Lung (tissue), 12 donors: ENCODE data around the gene CPT2. TPM values are rescaled to one million over a fixed set of nuclear protein-coding genes. Genes with fewer than 3 reads are reported as not detected.

Source experiments
- ATAC-seq: fragments of 200-7000 bp; cut with Tn5 transposase; one replicate; pipeline ENCODE4 v1.9.1; 2020; ENCODE audit warnings: moderate number of reproducible peaks; ENCODE audit not compliant: insufficient read depth, low FRiP score
- DNase-seq, 3 donors: peaks; one replicate each; pipeline ENCODE4 v3.0.0-alpha.2; 2013 to 2017
- H3K27ac ChIP-seq, 2 donors: one replicate each; pipeline ENCODE4 v1.5.1; 2013; ENCODE audit warnings: mild to moderate bottlenecking in 2 of 2, moderate library complexity in 2 of 2, control low read depth in 1 of 2, inconsistent platforms in 1 of 2, low read depth in 1 of 2, low read length in 1 of 2
- H3K27me3 ChIP-seq, 3 donors: one replicate each; pipeline ENCODE4 v1.5.1; 2013; ENCODE audit warnings: low read length in 2 of 3; ENCODE audit not compliant: control insufficient read depth in 3 of 3, insufficient read depth in 3 of 3
- H3K36me3 ChIP-seq, 4 donors: one replicate each; pipeline ENCODE4 v1.5.1; 2013; ENCODE audit warnings: low read length in 4 of 4, mild to moderate bottlenecking in 1 of 4, moderate library complexity in 1 of 4; ENCODE audit not compliant: control insufficient read depth in 4 of 4, insufficient read depth in 4 of 4
- H3K4me1 ChIP-seq, 5 donors: one replicate each; pipeline ENCODE4 v1.5.1; 2013; ENCODE audit warnings: low read length in 5 of 5, mild to moderate bottlenecking in 2 of 5, moderate library complexity in 1 of 5; ENCODE audit not compliant: control insufficient read depth in 5 of 5, insufficient read depth in 5 of 5
- H3K4me3 ChIP-seq: one replicate; pipeline ENCODE4 v1.5.1; 2013; ENCODE audit warnings: mild to moderate bottlenecking, control low read depth, moderate library complexity
- H3K9ac ChIP-seq, 2 donors: one replicate each; pipeline ENCODE4 v1.5.1; 2013; ENCODE audit warnings: low read length in 2 of 2, control low read depth in 1 of 2; ENCODE audit not compliant: insufficient read depth in 1 of 2
- H3K9me3 ChIP-seq, 4 donors: one replicate each; pipeline ENCODE4 v1.5.1; 2013; ENCODE audit warnings: low read length in 3 of 4, mild to moderate bottlenecking in 1 of 4, moderate library complexity in 1 of 4; ENCODE audit not compliant: control insufficient read depth in 4 of 4, insufficient read depth in 3 of 4
- CTCF ChIP-seq: IDR thresholded peaks from 2 replicates; pipeline ENCODE4 v1.5.1; 2012; ENCODE audit warnings: mild to moderate bottlenecking; ENCODE audit errors: control extremely low read depth, extremely low read depth
- WGBS, 2 donors: extraction: QIAGEN DNeasy Blood & Tissue Kit; methylation state at CpG; one replicate each; pipeline ENCODE4 v1.1.7; 2013; 5-methylcytosine and 5-hydroxymethylcytosine counted together
- polyA plus RNA-seq, 2 donors: library from polyadenylated mRNA; stranded (reverse); fragments of 200-250 nt; gene quantifications; one replicate each; pipeline ENCODE4 v1.2.1, GENCODE V29; 2013
- total RNA-seq, 2 donors: library from RNA; depleted of rRNA in 1 of 2; stranded (reverse); fragments of >200 nt in 1 of 2; gene quantifications; one replicate each; pipeline ENCODE4 v1.2.1, GENCODE V29; 2014 to 2021
- donor health status: control.
- donor health status: control.
- donor health status: Bipolar disorder and iron deficiency.
- donor health status: healthy.
- donor health status: DM: yes; HTN: yes; CAD: no.

The CPT2 gene
- total and polyA plus RNA-seq, 4 donors, result 11.5 to 26.4 (median 18.7) TPM

GRCh38 chr1:53166912-53167311 lies 29.7 kb upstream of the CPT2 start:
- no peaks in the 10 kb centered on the region for H3K36me3 ChIP-seq
- TF ChIP-seq CTCF, result no peak
- no peak overlapping the region for H3K9ac ChIP-seq
- H3K4me3 ChIP-seq, result no peak overlapping the region
- H3K4me1 ChIP-seq, result no peaks in the 10 kb centered on the region
- no peaks in the 10 kb centered on the region for H3K27me3 ChIP-seq
- H3K9me3 ChIP-seq, result no peaks in the 10 kb centered on the region
- no peak overlapping the region for H3K27ac ChIP-seq
- ATAC-seq (no peak), DNase-seq (no peak)
- WGBS, 2 donors, result 83 to 84% methylated on average over 8 of the region's 8 CpGs

- Histone ChIP-seq H3K9me3 (no peaks in the 10 kb centered on the region), H3K4me3 (no peak overlapping the region), H3K9ac (no peak overlapping the region), H3K4me1 (peaks cover 0 to 30% (median 10%) of the 10 kb centered on the region in 5 donors), H3K27ac (peak overlapping the region in 1 of 2 donors; percentile 45), H3K27me3 (no peaks in the 10 kb centered on the region), H3K36me3 (no peaks in the 10 kb centered on the region)
- DNase-seq, result peak in 1 of 3 donors; percentile 27
- no peak for ATAC-seq
- 37 to 41% methylated on average over 6 of the region's 6 CpGs for WGBS, 2 donors
- TF ChIP-seq CTCF, result no peak
These were observed 24.0 kb upstream of the CPT2 start for GRCh38 chr1:53172426-53173128.

GRCh38 chr1:53174971-53175913 lies 21.4 kb upstream of the CPT2 start:
- H3K4me1 ChIP-seq, result peaks cover 0 to 32% (median 11%) of the 10 kb centered on the region in 5 donors
- no peaks in the 10 kb centered on the region for H3K9me3 ChIP-seq
- ATAC-seq (no peak), DNase-seq (peak in 1 of 3 donors; percentile 18)
- no peaks in the 10 kb centered on the region for H3K36me3 ChIP-seq
- H3K27ac ChIP-seq, result no peak overlapping the region
- H3K9ac ChIP-seq, result no peak overlapping the region
- no peak for TF ChIP-seq CTCF
- no peaks in the 10 kb centered on the region for H3K27me3 ChIP-seq
- WGBS, 2 donors, result 68 to 75% methylated on average over 10 of the region's 10 CpGs
- no peak overlapping the region for H3K4me3 ChIP-seq
